ENCODE measurements around the gene SUSD2.

Gene SUSD2

GRCh38 chr22:24138649-24139420 lies 42.5 kb upstream of the SUSD2 start:
- in situ Hi-C loops (cut with HindIII; ENCODE audit: low pct_ligation_motif_present, low sequenced_read_pairs) = no loop called here

GRCh38 chr22:24140357-24140756 lies 40.9 kb upstream of the SUSD2 start:
- TF ChIP-seq CTCF (IDR thresholded peaks at IDR 0.05; ENCODE audit: low read depth, low read length, missing control alignments) = no peak
- Histone ChIP-seq H3K4me3 (ENCODE audit: low read depth, low read length) (no peak overlapping the region), H3K27ac (no peak overlapping the region), H3K36me3 (replicated peaks) (no peaks in the 10 kb centered on the region), H3K27me3 (replicated peaks) (no peaks in the 10 kb centered on the region)
- no peak for DNase-seq
- in situ Hi-C loops (cut with HindIII; ENCODE audit: low pct_ligation_motif_present, low sequenced_read_pairs) = no loop called here

More at GRCh38 chr22:24138649-24139420, 42.5 kb upstream of the SUSD2 start:
- DNase-seq = no peak
- Histone ChIP-seq H3K4me3 (ENCODE audit: low read depth, low read length) (no peak overlapping the region), H3K36me3 (replicated peaks) (no peaks in the 10 kb centered on the region), H3K27me3 (replicated peaks) (no peaks in the 10 kb centered on the region), H3K27ac (no peak overlapping the region)
- no peak for TF ChIP-seq CTCF (IDR thresholded peaks at IDR 0.05; ENCODE audit: low read depth, low read length, missing control alignments)

GRCh38 chr22:24141586-24141985 lies 39.7 kb upstream of the SUSD2 start:
- H3K36me3 ChIP-seq (replicated peaks) = no peaks in the 10 kb centered on the region
- DNase-seq = no peak
- H3K27ac ChIP-seq = no peak overlapping the region
- no peak overlapping the region for H3K4me3 ChIP-seq (ENCODE audit: low read depth, low read length)
- in situ Hi-C loops (cut with HindIII; ENCODE audit: low pct_ligation_motif_present, low sequenced_read_pairs) = no loop called here
- TF ChIP-seq CTCF (IDR thresholded peaks at IDR 0.05; ENCODE audit: low read depth, low read length, missing control alignments) = no peak
- no peaks in the 10 kb centered on the region for H3K27me3 ChIP-seq (replicated peaks)

GRCh38 chr22:24142241-24142640 lies 39.0 kb upstream of the SUSD2 start:
- DNase-seq = no peak
- H3K27ac ChIP-seq = no peak overlapping the region
- H3K4me3 ChIP-seq (ENCODE audit: low read depth, low read length) = no peak overlapping the region
- H3K36me3 ChIP-seq (replicated peaks) = no peaks in the 10 kb centered on the region
- no peaks in the 10 kb centered on the region for H3K27me3 ChIP-seq (replicated peaks)
- TF ChIP-seq CTCF (IDR thresholded peaks at IDR 0.05; ENCODE audit: low read depth, low read length, missing control alignments) = no peak
- in situ Hi-C loops (cut with HindIII; ENCODE audit: low pct_ligation_motif_present, low sequenced_read_pairs) = no loop called here

GRCh38 chr22:24142831-24143230 lies 38.5 kb upstream of the SUSD2 start:
- no peak overlapping the region for H3K27ac ChIP-seq

More at GRCh38 chr22:24142831-24143230, 38.5 kb upstream of the SUSD2 start:
- H3K36me3 ChIP-seq (replicated peaks) = no peaks in the 10 kb centered on the region
- H3K4me3 ChIP-seq (ENCODE audit: low read depth, low read length) = no peak overlapping the region
- no peak for TF ChIP-seq CTCF (IDR thresholded peaks at IDR 0.05; ENCODE audit: low read depth, low read length, missing control alignments)
- in situ Hi-C loops (cut with HindIII; ENCODE audit: low pct_ligation_motif_present, low sequenced_read_pairs) = no loop called here
- no peaks in the 10 kb centered on the region for H3K27me3 ChIP-seq (replicated peaks)
- no peak for DNase-seq

Measured in brain microvascular endothelial cell (primary cell).